ENCODE results near the gene DOCK2.

DOCK2 gene

DNA sequence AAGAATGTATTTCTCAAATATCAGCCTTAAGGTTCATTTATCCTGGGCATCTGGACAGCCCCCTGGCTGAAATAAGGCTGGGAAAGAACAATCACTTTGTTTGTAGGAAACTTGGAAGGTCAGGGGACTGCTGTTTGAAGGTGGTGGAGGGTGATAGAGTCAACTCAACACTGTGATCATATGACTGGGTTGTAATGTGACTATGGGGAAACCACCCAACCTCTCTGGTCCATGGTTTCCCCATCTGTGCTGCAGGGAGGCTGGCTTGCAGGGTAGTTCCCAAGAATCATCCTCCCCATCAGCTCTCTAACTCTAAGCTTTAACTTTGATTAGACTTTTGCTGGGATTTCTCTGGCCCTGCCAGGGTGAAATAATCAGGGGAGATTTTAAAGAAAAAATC, 333.3 kb downstream of the DOCK2 start:
- DNase-seq (ENCODE audit: extremely low read depth in 1 of 2, low read depth in 1 of 2), result no peak

DNA sequence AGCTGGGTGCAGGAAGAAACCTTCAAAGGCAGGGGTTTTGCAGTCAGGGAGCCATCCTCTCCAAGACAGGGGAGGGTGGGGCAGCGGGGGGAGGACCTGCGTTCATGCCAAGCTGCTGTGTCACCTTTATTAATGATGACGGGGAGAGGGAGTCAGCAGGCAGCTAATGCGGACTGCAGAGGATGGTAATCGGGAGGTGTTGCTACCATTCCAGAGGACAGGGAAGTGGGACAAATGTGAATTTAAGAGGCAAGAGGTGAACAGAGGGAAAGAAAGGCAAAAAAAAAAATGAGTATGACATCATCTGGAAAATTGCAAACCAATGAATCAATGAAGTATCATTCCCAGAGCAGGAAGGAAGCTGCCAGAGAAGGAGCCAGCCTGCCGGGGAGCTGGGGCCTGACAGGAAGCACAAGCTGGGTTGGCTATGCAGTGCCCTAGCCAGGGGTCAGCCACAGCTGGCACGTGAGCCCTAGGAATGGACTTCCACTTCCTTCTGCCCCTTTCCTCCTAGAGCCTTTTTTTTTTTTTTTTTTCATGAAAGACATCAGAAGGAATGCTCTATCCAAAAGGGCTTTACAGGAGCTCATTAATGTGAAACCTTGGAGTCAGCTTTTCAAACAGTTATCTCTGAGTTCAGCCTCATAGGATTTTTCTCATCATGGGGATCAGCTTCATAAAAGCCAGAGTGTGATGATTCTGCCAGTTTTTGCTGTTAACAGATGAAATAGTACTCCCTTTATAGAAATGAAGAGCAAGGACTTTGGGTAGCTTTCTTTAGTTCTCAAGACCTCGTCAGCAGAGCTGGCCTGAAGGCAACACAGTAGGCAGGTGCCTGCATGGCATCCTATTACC, 334.1 kb downstream of the DOCK2 start:
- no peak for DNase-seq (ENCODE audit: extremely low read depth in 1 of 2, low read depth in 1 of 2)

DNA sequence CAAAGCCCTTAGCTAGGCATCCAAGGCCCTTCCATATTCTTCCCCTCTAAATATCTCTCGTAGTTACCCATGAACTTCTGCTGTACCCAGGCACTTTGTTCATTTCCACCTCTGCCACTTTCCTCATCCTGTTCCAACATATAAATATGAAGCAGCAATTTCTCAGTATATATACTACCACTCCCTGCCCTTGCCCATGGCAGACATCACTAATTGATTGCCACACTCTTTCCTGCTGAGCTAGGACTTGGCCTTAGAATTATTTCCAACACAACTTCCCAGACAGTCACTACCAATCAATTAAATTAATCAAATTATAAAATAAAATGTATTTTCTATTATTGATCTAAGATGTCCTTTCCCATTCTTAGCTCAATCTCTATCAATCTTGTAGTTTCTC, 334.7 kb downstream of the DOCK2 start:
- no peak for DNase-seq (ENCODE audit: extremely low read depth in 1 of 2, low read depth in 1 of 2)

DNA sequence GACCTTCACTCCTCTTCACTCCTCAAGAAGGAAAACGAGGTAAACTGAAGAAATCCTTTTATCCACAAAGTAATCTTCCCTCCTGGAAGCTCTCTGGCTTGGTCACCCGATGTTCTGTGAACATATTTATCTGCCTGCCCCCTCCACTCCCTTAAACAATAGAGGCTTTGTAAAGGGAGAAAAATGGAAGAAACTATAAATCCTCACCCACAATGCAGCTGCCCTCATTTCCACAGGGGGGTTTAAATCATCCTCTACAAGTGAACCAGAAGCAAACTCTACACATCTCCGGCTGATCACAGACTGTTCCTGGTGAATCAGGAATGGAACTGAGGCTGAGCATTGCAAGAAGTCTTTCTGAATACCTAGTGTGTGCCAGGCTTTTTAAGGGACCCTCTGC, 336.0 kb downstream of the DOCK2 start:
- DNase-seq (ENCODE audit: extremely low read depth in 1 of 2, low read depth in 1 of 2), result no peak

DNA sequence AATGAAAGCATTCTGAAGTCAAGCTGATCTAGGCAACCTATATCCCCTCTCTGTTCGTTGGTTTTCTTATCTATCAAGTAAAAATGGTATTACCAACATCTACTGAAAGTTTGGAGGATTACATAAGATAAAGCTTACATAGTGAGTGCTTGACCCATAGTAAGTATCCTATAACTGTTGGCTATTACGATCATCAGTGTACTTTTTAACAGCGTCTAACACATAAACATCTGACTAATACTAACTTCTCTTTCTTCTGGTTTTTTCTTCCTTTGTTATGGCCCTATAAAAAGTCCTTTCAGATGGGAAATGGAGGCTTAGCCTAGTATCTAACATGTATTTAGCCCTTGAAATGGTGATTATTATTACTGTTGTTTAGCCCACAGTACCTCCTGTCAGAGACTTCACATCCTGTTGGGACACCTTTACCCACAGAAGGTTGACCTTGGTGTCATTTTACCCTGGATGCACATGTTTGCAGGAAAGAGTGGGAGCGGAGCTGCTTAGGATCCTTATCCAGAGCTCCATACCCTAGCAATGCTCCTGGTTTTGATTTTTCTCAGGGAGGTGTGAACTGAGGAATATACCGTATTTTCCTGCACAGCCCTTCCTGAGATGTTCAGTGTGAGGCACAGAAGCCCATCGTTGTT, 337.2 kb downstream of the DOCK2 start:
- DNase-seq (ENCODE audit: extremely low read depth in 1 of 2, low read depth in 1 of 2), result no peak

DNA sequence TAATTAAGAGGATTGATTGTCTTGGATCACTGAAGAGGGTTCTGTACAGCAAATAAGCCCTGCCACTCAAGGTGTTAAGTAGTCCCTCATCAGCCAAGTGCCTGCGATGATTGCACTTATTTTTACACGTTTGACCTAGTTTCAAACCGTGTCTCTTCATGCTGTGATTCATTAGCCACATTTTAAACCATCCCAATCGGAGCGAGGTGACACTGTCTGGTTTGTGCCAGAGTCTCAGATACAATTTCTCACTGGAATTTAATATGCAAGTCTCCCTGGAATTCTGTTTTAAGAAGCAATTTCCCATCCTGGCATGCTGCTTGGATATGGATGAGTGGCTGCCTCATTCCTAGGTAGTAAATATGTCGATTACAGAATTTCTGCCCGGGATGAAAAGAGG, 341.6 kb downstream of the DOCK2 start:
- DNase-seq (ENCODE audit: extremely low read depth in 1 of 2, low read depth in 1 of 2), result no peak

DNA sequence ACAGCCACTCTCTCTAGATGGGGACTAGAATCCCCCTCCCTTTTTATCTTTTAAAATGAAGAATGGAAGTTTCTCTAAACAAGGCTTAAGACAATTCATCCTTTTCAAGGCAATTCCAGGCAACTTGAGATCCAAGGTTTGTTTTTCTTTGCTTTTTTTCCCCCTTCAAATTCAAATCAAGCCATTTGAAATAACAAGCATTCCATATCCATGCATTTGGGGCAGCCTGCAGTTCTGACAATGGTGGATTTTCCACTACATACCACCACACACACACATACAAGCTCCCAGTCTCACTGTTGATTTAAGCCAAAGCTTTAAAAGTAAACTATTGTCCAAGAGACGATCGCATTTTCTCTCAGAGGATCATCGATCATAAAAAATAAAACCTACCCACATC, 342.8 kb downstream of the DOCK2 start:
- no peak for DNase-seq (ENCODE audit: extremely low read depth in 1 of 2, low read depth in 1 of 2)

DNA sequence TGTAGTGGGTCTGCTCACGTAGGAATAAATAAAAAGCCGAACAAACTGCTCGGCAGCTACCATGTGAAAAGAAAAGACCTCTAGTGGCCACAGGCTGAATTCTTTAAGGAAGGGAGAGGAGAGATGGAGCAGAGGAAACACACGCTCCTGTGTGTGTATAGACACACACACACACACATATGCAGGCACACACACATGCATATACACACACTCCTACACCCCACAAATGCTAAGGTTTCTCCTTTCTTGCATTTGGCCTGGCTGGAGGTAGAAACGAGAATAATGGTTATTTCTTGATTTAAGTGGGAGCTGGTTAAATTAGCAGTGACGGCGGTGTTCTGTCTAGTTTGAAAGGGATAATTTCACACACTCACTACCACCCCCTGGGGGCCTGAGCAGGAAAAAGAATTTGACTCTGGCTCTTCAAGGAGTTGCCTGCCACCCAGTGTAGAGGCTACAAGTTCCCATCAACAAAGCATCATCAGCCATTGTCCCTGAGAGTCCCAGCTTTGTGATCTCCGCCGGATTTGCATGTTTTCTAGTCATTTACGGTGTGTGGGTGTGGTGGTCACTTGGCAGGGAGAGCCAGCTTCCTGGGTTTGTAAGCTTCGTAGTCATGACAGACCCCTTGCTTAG, 343.5 kb downstream of the DOCK2 start, which contains the start of gene INSYN2B:
Gene INSYN2B (minus strand): TSS at position 78 of the 636 bp plus-strand sequence. CDS start 96,597 bp downstream, outside the sequence.
- DNase-seq (ENCODE audit: extremely low read depth in 1 of 2, low read depth in 1 of 2), result peak in 1 of 2 donors; percentile 4

DNA sequence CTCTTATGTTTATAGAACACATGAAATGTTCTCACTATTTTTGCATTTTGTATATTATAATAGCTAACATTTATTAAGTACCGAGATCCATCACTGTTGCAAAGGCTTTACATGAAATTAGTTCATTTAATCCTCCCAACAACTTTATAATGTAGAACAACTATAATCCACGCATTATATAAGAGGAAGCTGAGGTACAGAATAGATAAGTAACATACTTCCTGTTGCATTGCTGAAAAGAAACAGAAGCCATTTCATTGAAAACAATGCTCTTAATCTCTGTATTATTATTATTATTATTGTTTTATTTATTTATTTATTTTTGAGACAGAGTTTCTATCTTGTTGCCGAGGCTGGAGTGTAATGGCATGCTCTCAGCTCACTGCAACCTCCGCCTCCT, 351.1 kb downstream of the DOCK2 start:
- DNase-seq (ENCODE audit: extremely low read depth in 1 of 2, low read depth in 1 of 2), result no peak

DNA sequence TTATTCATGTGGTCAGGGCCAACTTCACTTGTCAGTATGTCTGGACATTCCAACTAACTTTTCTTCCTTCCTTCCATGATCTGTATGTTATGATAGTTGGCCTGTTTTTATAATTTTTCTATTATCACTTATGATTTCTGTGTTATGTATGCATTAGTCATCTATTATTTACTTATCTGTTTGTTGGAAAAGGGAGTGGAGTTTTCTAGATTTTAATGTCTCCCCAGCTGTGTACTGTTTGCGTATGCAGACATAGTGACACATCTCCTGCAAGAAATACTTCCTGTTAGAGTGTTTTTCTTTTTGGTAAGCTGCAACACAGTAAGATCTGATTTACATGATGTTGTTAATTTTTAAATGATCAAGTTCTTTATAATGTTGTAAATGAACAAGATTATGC, 351.9 kb downstream of the DOCK2 start:
- no peak for DNase-seq (ENCODE audit: extremely low read depth in 1 of 2, low read depth in 1 of 2)

DNA sequence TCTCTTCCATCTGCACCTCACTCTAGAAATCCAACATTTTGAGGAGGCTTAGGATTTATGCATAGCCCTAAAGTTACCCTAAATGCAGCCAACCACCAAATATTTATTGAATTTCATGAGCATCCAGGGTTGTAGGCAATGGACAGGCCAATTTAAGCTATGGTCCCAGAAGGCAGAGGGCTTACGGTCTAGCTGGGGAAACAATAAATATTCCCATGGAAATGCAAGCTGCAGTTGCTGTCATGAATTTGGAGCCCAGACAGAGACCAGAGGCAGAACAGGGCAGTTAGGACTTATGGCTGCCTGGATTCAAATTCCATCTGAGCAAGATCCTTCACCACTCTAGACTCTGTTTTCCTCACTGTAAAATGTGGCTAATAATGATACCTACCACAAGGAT, 352.3 kb downstream of the DOCK2 start:
- no peak for DNase-seq (ENCODE audit: extremely low read depth in 1 of 2, low read depth in 1 of 2)

DNA sequence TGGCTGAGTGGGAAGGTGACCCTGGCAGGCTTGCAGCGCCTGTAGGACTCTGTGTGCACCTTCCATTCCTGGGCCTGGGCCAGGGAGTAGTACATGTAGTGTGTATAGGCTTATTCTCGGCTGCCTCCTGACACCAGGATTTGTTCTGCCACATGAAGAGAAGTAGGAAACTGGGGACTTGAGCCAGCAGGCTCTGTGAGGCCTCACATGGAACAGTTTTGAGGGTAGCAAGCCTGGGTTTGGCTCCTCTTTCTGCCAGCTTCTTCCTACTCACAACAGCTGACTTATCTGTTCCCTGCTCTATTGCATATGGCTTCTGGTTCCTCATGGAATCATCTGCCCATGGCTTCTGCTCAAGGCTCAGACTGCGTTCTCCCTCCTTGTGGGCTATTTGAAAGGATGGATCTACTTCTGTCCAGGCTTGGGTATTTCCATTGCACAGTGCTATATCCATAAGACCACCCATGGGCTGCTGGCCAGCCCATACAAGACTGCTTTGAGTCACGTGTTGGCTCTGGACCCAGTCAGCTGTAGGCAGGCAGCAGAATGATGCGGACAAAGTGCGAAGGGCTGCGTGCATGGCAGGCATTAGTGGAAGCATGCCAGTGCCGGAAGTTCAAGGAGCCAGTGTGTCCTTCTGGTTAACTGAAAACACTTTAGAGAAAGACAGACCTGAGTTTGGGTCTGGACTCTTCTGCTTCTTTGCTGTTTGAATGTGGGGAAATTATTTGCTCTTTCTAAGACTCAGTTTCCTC, 354.2 kb downstream of the DOCK2 start:
- DNase-seq (ENCODE audit: extremely low read depth in 1 of 2, low read depth in 1 of 2), result no peak

DNA sequence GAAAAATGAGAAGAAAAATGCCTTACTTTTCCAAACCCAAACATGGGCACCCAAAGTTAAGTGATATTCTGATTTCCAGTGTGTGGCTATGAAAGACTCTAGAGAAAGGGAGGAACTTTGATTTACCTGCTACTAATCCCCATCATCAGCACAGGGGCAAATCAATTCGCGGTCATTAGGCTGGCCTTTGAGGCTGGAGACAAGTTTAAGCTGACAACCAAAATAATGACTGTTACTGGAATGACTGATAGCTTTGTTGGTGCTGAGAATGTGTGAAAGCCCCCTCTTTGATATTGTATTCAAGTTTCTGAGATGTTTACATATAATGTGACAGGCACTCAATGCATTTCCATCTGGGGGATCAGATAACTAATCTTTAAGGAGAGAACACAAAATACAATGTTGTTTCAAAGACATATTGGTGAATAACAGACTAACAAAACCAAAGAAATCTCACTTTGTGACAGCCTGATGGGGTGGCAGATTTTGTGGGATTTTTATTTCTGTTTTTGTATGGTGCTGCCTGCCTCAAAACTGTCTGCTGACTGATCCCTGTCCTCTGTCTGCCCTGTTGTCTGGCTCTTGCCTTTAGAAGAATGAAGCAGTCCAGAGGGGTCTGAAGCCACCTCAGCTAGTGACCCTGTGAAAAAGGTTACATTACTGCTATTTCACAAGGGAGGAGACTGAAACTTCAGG, 355.9 kb downstream of the DOCK2 start:
- no peak for DNase-seq (ENCODE audit: extremely low read depth in 1 of 2, low read depth in 1 of 2)

DNA sequence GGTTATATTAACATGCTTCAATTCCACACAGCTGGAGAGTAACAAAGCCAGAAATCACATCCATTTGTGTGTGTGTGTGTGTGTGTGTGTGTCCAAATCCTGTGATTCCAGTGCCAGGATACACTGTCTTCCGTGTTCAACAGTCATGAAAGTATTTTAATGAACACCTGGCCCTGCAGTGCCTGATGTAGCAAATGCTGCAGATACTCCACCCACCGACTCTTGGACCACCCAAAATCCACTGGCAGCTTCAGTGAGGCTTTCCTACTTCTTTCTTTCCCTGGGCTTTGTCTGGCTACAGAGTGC, 356.4 kb downstream of the DOCK2 start:
- no peak for DNase-seq (ENCODE audit: extremely low read depth in 1 of 2, low read depth in 1 of 2)

DNA sequence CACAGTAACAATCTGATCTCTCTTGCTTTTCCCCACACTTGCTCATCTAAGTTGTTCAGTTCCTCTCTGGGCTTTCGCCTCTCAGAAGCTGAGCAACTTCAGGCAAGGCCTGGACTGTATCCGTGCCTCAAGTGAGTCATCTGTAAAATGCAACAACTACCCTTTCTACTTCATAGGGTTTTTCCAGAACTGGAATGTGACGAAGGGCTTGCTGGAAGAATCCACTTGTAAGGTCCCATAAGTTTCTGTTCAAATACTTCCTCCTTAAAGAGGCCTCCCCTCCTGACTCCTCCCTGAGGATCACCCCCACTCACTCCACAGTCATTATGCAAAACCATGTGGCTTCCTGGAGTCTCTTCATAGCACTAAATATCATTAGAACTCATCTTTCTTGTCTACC, 360.7 kb downstream of the DOCK2 start:
- no peak for DNase-seq (ENCODE audit: extremely low read depth in 1 of 2, low read depth in 1 of 2)

DNA sequence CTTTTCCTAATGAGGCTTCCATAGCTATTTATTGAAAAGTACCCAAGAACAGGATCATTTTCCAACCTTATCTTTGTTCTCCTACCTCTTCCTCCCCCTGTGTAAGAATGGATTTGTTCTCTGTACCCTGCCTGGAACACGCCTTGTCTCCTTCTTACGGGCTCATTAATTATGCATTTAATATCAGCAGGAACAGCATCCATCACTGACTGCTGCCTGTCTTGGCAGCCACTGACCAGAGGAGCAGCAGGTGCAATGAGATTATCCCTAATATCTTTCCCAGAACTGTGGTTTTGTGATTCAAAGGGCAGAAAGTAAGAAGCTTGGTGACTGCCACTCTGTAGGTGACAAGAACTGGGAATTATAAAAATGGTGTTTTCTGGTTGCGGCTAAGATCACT, 362.5 kb downstream of the DOCK2 start:
- no peak for DNase-seq (ENCODE audit: extremely low read depth in 1 of 2, low read depth in 1 of 2)

DNA sequence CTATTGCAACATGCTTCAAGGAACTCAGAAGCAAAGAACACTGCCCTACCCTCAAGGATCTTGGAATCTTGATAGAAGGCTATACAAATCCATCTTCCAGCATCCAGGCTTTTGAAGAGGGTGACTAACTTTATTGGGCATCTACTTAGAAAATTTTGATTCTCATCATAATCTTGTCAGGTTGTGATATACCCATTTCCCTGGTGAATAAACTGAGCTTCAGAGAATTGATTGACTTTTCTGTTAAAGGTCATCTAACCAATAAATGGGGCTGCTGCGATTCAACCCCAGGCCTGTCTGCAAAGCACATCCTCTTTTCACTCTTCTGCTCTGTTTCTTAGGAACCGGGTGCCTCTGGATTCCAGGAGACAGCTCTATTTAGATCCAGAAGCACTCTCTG, 363.1 kb downstream of the DOCK2 start:
- DNase-seq (ENCODE audit: extremely low read depth in 1 of 2, low read depth in 1 of 2), result no peak

DNA sequence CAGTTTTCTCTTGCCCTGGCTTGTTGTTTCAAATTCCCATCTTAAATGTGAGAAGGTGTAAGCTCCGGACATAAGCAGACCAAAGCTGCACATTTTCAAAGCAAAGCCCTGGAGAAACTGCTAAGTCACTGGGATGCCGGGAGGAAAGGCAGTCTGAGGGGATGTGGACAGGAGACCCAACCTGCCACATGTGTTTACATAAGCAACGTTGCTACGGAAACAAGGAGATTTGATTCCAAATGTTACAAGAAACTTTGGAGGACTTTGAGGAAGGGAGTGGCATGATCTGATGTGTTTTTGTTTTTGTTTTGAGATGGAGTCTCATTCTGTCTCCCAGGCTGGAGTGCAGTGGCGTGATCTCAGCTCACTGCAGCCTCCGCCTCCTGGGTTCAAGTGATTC, 368.9 kb downstream of the DOCK2 start:
- DNase-seq (ENCODE audit: extremely low read depth in 1 of 2, low read depth in 1 of 2), result no peak

DNA sequence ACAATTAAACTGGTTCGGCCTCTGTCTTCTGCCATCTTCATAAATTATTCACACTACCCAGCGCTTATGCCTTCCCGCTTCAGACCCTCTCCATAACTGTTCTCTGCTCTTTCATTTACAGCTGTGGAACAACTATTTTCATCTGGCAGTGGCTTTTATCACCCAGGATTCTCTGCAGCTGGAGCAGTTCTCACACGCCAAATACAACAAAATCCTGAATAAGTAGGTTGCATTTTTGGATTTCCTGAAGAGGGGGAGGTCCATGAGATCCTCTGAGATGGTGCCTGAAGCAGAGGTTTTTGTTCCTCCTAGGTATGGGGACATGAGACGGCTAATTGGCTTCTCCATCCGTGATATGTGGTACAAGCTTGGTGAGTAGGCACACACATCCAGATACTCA, 371.3 kb downstream of the DOCK2 start:
- no peak for DNase-seq (ENCODE audit: extremely low read depth in 1 of 2, low read depth in 1 of 2)

DNA sequence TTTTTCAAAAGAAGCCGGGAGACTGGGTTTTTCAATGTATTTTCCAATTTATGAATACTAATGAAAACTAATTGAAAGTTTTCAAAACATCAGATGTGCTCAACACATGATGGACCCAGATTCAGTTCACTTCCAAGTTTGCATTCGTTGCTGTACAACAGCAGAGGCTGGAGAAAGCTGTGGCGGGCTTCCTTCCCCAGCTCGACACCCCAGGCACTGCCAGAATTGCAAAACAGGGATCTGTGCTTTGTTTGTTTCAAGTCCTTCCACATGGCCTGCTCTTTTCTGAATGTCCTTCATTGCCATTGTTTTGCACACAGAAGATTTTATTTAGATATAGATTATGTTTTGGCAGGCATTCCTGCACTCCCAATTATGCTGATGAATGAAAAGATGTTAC, 373.5 kb downstream of the DOCK2 start:
- no peak for DNase-seq (ENCODE audit: extremely low read depth in 1 of 2, low read depth in 1 of 2)

DNA sequence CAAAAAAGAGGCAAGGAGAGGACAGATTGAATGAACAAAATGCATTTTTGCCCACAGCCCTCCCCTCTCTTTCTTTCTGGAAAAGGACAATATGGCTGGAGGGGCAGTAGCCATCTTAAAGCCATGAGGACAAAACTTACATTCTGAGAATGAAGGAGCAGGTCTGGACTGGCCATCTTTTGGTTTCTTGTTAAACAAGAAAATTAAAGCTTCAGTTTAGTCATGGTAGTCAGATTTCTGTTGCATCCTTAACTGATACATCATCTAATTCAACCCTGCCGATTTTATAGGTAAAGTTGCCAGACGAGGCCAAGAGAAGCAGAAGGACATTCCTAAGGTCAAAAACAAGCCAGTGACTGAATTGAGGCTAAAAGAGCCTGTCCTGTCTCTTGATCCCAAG, 374.7 kb downstream of the DOCK2 start:
- DNase-seq (ENCODE audit: extremely low read depth in 1 of 2, low read depth in 1 of 2), result no peak
